ENCODE data around the gene SETDB1. TPM values are rescaled to one million over a fixed set of nuclear protein-coding genes. Genes with fewer than 3 reads are reported as not detected.

The SETDB1 gene
- total RNA-seq, 1 experiment from 2014 or later, result 51.1 TPM

GRCh38 chr1:150973258-150973835 lies 47.2 kb downstream of the SETDB1 start:
- peak in 1 of 2 experiments; percentile 8 for DNase-seq
- H3F3A ChIP-seq (ENCODE audit: insufficient read depth, low read depth), result peaks cover 30% of the 10 kb centered on the region
- peaks cover 56% of the 10 kb centered on the region for H3K4me1 ChIP-seq (replicated peaks; ENCODE audit: insufficient read depth)
- 0 out of 2 replicates have a peak, but pooled peaks cover 8% of the 10 kb centered on the region for H4K20me1 ChIP-seq (ENCODE audit: insufficient read depth)
- intact Hi-C loops (cut with micrococcal nuclease; ENCODE audit: unreplicated experiment), result loop anchor here (10.0 kb wide), 2 partner anchors 349 to 719 kb away; partner anchors contain the start of genes CA14 and ENSA
- TF ChIP-seq CTCF (conservative IDR thresholded peaks at IDR 0.05), result no peak
- TF ChIP-seq EZH2 (IDR thresholded peaks at IDR 0.05; ENCODE audit: low read depth), result no peak
- peak overlapping the region; percentile 84; the same call in 1 of the 2 replicates for H2AFZ ChIP-seq
- 0 out of 2 replicates have a peak, but pooled peaks cover 3% of the 10 kb centered on the region for H3K36me3 ChIP-seq (ENCODE audit: low read depth)
- peaks cover 48% of the 10 kb centered on the region for H3K79me2 ChIP-seq (ENCODE audit: low read depth)
- H3K27ac ChIP-seq, result no peak overlapping the region
- CTCF ChIA-PET, result no interaction called here
- H3K27me3 ChIP-seq (ENCODE audit: insufficient read depth, low read depth), result no peaks in the 10 kb centered on the region
- H3K4me2 ChIP-seq, result peak overlapping the region; percentile 99
- H3K9me2 ChIP-seq (ENCODE audit: insufficient read depth), result no peaks in the 10 kb centered on the region
- H3K9me3 ChIP-seq (ENCODE audit: insufficient read depth, low read depth), result no peaks in the 10 kb centered on the region
- H3K4me3 ChIP-seq, result peak overlapping the region; percentile 93
- POLR2A ChIA-PET (ENCODE audit: unreplicated experiment), result interaction anchor here (0.6 to 0.7 kb wide), 4 partner anchors 12 to 412 kb away, joined by 3 to 19 read pairs (median 4); no protein-coding TSS in a partner anchor
- TSS peak; percentile 29 for BruUV-seq (replicated peaks)

GRCh38 chr1:150973836-150974579 lies 47.8 kb downstream of the SETDB1 start:
- H3K27ac ChIP-seq, result no peak overlapping the region
- POLR2A ChIA-PET (ENCODE audit: unreplicated experiment), result interaction anchor here (0.6 to 0.8 kb wide), 10 partner anchors 12 to 488 kb away, joined by 3 to 19 read pairs (median 6); partner anchors contain the start of gene GOLPH3L
- H2AFZ ChIP-seq, result peak overlapping the region; percentile 84
- peaks cover 48% of the 10 kb centered on the region for H3K79me2 ChIP-seq (ENCODE audit: low read depth)
- CTCF ChIA-PET, result interaction anchor here (0.6 kb wide), 1 partner anchor 28 kb away, joined by 5 read pairs; no protein-coding TSS in a partner anchor
- H3K9me3 ChIP-seq (ENCODE audit: insufficient read depth, low read depth), result no peaks in the 10 kb centered on the region
- peak in 1 of 2 experiments; percentile 26 for DNase-seq
- no peaks in the 10 kb centered on the region for H3K9me2 ChIP-seq (ENCODE audit: insufficient read depth)
- H3K4me1 ChIP-seq (replicated peaks; ENCODE audit: insufficient read depth), result peaks cover 61% of the 10 kb centered on the region
- H3K36me3 ChIP-seq (ENCODE audit: low read depth), result 0 out of 2 replicates have a peak, but pooled peaks cover 3% of the 10 kb centered on the region
- H4K20me1 ChIP-seq (ENCODE audit: insufficient read depth), result 0 out of 2 replicates have a peak, but pooled peaks cover 8% of the 10 kb centered on the region
- H3K4me3 ChIP-seq, result peak overlapping the region; percentile 93
- BruUV-seq (replicated peaks), result no TSS peak
- H3K27me3 ChIP-seq (ENCODE audit: insufficient read depth, low read depth), result no peaks in the 10 kb centered on the region
- TF ChIP-seq EZH2 (IDR thresholded peaks at IDR 0.05; ENCODE audit: low read depth) (no peak), CTCF (conservative IDR thresholded peaks at IDR 0.05) (no peak)
- peaks cover 31% of the 10 kb centered on the region for H3F3A ChIP-seq (ENCODE audit: insufficient read depth, low read depth)
- intact Hi-C loops (cut with micrococcal nuclease; ENCODE audit: unreplicated experiment), result loop anchor here (10.0 kb wide), 2 partner anchors 349 to 719 kb away; partner anchors contain the start of genes CA14 and ENSA
- H3K4me2 ChIP-seq, result peak overlapping the region; percentile 99
